Measurements from ENCODE around the gene GMDS. TPM values are rescaled to one million over a fixed set of nuclear protein-coding genes. Genes with fewer than 3 reads are reported as not detected.
A peak's percentile ranks its signal among the peaks of the same experiment; 100 is the strongest.

GMDS gene
- total RNA-seq, 1 donor from 2014 or later, result 7.2 TPM

- Histone ChIP-seq H3K4me1 (peaks cover 6% of the 10 kb centered on the region), H3K9me3 (replicated peaks) (no peaks in the 10 kb centered on the region), H3K27me3 (ENCODE audit: low read depth) (no peaks in the 10 kb centered on the region), H3K27ac (replicated peaks) (peak overlapping the region; percentile 11), H3K4me3 (no peak overlapping the region), H3K36me3 (no peaks in the 10 kb centered on the region)
- intact Hi-C loops (cut with micrococcal nuclease), result no loop called here
- TF ChIP-seq CTCF (IDR thresholded peaks at IDR 0.05; ENCODE audit: borderline replicate concordance), result no peak
- no peak for DNase-seq
Measured at GRCh38 chr6:1903780-1904465, 341.5 kb downstream of the GMDS start.

- H3K4me1 ChIP-seq, result peaks cover 6% of the 10 kb centered on the region
- intact Hi-C loops (cut with micrococcal nuclease), result no loop called here
Measured at GRCh38 chr6:1901556-1901955, 343.8 kb downstream of the GMDS start.

GRCh38 chr6:1896897-1897296 is 348.5 kb downstream of the GMDS start:
- intact Hi-C loops (cut with micrococcal nuclease), result no loop called here
- no peak for DNase-seq
- H3K27ac ChIP-seq (replicated peaks), result no peak overlapping the region
- H3K36me3 ChIP-seq, result no peaks in the 10 kb centered on the region
- no peaks in the 10 kb centered on the region for H3K27me3 ChIP-seq (ENCODE audit: low read depth)
- no peaks in the 10 kb centered on the region for H3K9me3 ChIP-seq (replicated peaks)
- H3K4me3 ChIP-seq, result no peak overlapping the region
- H3K4me1 ChIP-seq, result peaks cover 5% of the 10 kb centered on the region
- TF ChIP-seq CTCF (IDR thresholded peaks at IDR 0.05; ENCODE audit: borderline replicate concordance), result no peak

More at GRCh38 chr6:1901556-1901955, 343.8 kb downstream of the GMDS start:
- Histone ChIP-seq H3K27me3 (ENCODE audit: low read depth) (no peaks in the 10 kb centered on the region), H3K27ac (replicated peaks) (no peak overlapping the region), H3K36me3 (no peaks in the 10 kb centered on the region), H3K4me3 (no peak overlapping the region), H3K9me3 (replicated peaks) (no peaks in the 10 kb centered on the region)
- TF ChIP-seq CTCF (IDR thresholded peaks at IDR 0.05; ENCODE audit: borderline replicate concordance), result no peak
- no peak for DNase-seq

GRCh38 chr6:1895721-1896120 is 349.7 kb downstream of the GMDS start:
- H3K27me3 ChIP-seq (ENCODE audit: low read depth), result no peaks in the 10 kb centered on the region
- TF ChIP-seq CTCF (IDR thresholded peaks at IDR 0.05; ENCODE audit: borderline replicate concordance), result no peak
- no peak for DNase-seq
- H3K27ac ChIP-seq (replicated peaks), result no peak overlapping the region
- intact Hi-C loops (cut with micrococcal nuclease), result no loop called here
- H3K4me1 ChIP-seq, result peaks cover 5% of the 10 kb centered on the region
- no peaks in the 10 kb centered on the region for H3K36me3 ChIP-seq
- no peaks in the 10 kb centered on the region for H3K9me3 ChIP-seq (replicated peaks)
- H3K4me3 ChIP-seq, result no peak overlapping the region

GRCh38 chr6:1894954-1895353 is 350.5 kb downstream of the GMDS start:
- no peak overlapping the region for H3K27ac ChIP-seq (replicated peaks)
- no peak for TF ChIP-seq CTCF (IDR thresholded peaks at IDR 0.05; ENCODE audit: borderline replicate concordance)
- intact Hi-C loops (cut with micrococcal nuclease), result no loop called here
- H3K4me1 ChIP-seq, result peaks cover 5% of the 10 kb centered on the region
- H3K36me3 ChIP-seq, result no peaks in the 10 kb centered on the region
- H3K27me3 ChIP-seq (ENCODE audit: low read depth), result no peaks in the 10 kb centered on the region
- no peak overlapping the region for H3K4me3 ChIP-seq
- DNase-seq, result no peak
- H3K9me3 ChIP-seq (replicated peaks), result no peaks in the 10 kb centered on the region

Measured in left ventricle myocardium inferior (tissue), 1 donor.